ENCODE measurements around the gene SH3TC2.

- TF ChIP-seq, protein P1, sequence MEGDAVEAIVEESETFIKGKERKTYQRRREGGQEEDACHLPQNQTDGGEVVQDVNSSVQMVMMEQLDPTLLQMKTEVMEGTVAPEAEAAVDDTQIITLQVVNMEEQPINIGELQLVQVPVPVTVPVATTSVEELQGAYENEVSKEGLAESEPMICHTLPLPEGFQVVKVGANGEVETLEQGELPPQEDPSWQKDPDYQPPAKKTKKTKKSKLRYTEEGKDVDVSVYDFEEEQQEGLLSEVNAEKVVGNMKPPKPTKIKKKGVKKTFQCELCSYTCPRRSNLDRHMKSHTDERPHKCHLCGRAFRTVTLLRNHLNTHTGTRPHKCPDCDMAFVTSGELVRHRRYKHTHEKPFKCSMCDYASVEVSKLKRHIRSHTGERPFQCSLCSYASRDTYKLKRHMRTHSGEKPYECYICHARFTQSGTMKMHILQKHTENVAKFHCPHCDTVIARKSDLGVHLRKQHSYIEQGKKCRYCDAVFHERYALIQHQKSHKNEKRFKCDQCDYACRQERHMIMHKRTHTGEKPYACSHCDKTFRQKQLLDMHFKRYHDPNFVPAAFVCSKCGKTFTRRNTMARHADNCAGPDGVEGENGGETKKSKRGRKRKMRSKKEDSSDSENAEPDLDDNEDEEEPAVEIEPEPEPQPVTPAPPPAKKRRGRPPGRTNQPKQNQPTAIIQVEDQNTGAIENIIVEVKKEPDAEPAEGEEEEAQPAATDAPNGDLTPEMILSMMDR (IDR thresholded peaks at IDR 0.05; ENCODE audit: low read depth, low read length) = no peak
- TF ChIP-seq POLR2A (IDR thresholded peaks at IDR 0.05; ENCODE audit: extremely low read depth, insufficient read length) = no peak
Observed at GRCh38 chr5:149048811-149049210, 14.1 kb downstream of the SH3TC2 start.
